Naive thymus-derived CD8-positive, alpha-beta T cell (primary cell): ENCODE measurements around the gene ASB5. TPM values are rescaled to one million over a fixed set of nuclear protein-coding genes. Genes with fewer than 3 reads are reported as not detected.
A peak's percentile ranks its signal among the peaks of the same experiment; 100 is the strongest.
"Not testable (repeated sequence)": the region's sequence is repeated elsewhere in the genome, so short reads cannot be mapped to it uniquely, and the experiment has no call there.

Experiments used
- ATAC-seq, 2 donors: fragments of 150-1000 bp; cut with Tn5 transposase in 1 of 2; sonication (Bioruptor Pico), chemical (Tn5 transposase) in 1 of 2; 1 replicate in 1 of 2; 2 replicates in 1 of 2; pipeline ENCODE4 v1.10.0; 2021; ENCODE audit warnings: mild to moderate bottlenecking in 2 of 2, moderate library complexity in 2 of 2
- POLR2A ChIA-PET: fragments of 350-600 bp; sonication (Branson Sonifier 250); formaldehyde crosslinking; loops from one replicate; lab custom pipeline; 2021; ENCODE audit warnings: antibody characterized with exemption; lab: Charles Lee
- DNase-seq, 10 donors: peaks; one replicate each; pipeline versions ENCODE4 v3.0.0 to v3.0.0-alpha.2; 2020 to 2022
- H3K27ac Mint-ChIP-seq, 10 donors: one replicate each; pipeline ENCODE4 v1.8.0; 2020 to 2022; ENCODE audit warnings: mild to moderate bottlenecking in 10 of 10, mixed read lengths in 10 of 10, moderate library complexity in 4 of 10, inconsistent platforms in 1 of 10
- H3K27me3 Mint-ChIP-seq, 5 donors: one replicate each; pipeline ENCODE4 v1.8.0; 2021 to 2022; ENCODE audit warnings: mixed read lengths in 5 of 5
- H3K36me3 Mint-ChIP-seq, 3 donors: one replicate each; pipeline ENCODE4 v1.8.0; 2020 to 2022; ENCODE audit warnings: mixed read lengths in 3 of 3, mild to moderate bottlenecking in 2 of 3, inconsistent platforms in 1 of 3
- H3K4me1 Mint-ChIP-seq, 4 donors: one replicate each; pipeline ENCODE4 v1.8.0; 2021 to 2022; ENCODE audit warnings: mixed read lengths in 4 of 4
- H3K4me3 Mint-ChIP-seq, 10 donors: one replicate each; pipeline ENCODE4 v1.8.0; 2020 to 2022; ENCODE audit warnings: mild to moderate bottlenecking in 10 of 10, mixed read lengths in 10 of 10, moderate library complexity in 6 of 10, inconsistent platforms in 1 of 10
- H3K9me3 Mint-ChIP-seq, 9 donors: one replicate each; pipeline ENCODE4 v1.8.0; 2020 to 2022; ENCODE audit warnings: mixed read lengths in 9 of 9, mild to moderate bottlenecking in 3 of 9, inconsistent platforms in 1 of 9, moderate library complexity in 1 of 9
- polyA plus RNA-seq, 3 donors: library from polyadenylated mRNA; unstranded; fragments of 300-500 nt; fragmentation: Illumina TruSeq; gene quantifications; one replicate each; pipeline ENCODE4 v1.2.3, GENCODE V29; 2021
- total RNA-seq, 8 experiments: library from RNA in 2 of 8; stranded (reverse) in 2 of 8; gene quantifications; one replicate each; pipeline ENCODE4 v1.2.3 and lab custom pipeline; 2021 to 2026

The ASB5 gene
- total and polyA plus RNA-seq, 5 experiments from 2014 or later = not detected

DNA sequence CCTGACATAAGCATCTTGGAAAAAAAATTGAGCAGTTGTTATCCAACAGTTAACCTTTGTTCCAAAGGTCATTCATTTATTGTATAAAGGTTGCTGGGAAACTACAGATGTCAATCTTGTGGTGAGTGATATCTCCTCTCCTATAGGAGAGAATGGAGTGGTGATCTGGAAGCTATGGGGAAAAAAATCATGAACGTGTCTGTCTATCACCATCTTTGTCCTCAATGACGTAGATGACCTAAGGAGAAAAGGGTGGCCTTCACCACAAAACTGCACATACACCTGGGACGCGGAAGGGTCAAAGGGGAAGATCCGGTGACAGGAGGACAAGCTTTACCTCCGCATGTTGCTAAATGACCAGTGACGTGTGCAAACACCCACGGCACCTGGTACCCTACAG, 27.3 kb downstream of the ASB5 start:
- Mint-ChIP-seq H3K27ac (no peak overlapping the region), H3K9me3 (peaks cover 0 to 4% (median 0%) of the 10 kb centered on the region in 9 donors), H3K4me1 (no peaks in the 10 kb centered on the region), H3K36me3 (peaks cover 0 to 3% (median 0%) of the 10 kb centered on the region in 3 donors), H3K4me3 (no peak overlapping the region), H3K27me3 (peaks cover 0 to 17% (median 0%) of the 10 kb centered on the region in 5 donors)
- DNase-seq = no peak
- ATAC-seq = no peak
- POLR2A ChIA-PET = no interaction called here

DNA sequence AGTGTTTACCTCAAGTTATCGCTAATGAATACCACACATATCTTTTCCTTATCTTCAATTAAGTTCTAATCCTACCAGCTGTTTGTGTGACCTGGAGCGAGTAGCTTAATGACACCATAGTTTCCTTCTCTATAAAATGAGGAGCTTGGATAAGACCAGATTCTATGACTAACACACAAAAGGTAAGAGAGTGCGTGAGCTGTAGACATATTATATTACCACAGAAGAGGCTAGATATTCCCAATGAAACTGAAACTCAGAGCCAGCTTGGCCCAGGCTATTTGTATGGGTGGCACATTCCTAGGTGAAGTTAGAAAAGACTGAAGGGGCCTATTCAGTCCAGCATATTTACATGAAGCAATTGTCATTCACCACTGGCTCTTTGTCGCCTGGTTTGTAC, 30.2 kb downstream of the ASB5 start:
- Mint-ChIP-seq H3K4me3 (no peak overlapping the region), H3K36me3 (no peaks in the 10 kb centered on the region), H3K27ac (no peak overlapping the region), H3K9me3 (no peaks in the 10 kb centered on the region), H3K27me3 (peaks cover 0 to 7% (median 4%) of the 10 kb centered on the region in 5 donors), H3K4me1 (no peaks in the 10 kb centered on the region)
- ATAC-seq (no peak), DNase-seq (no peak)
- POLR2A ChIA-PET = no interaction called here

DNA sequence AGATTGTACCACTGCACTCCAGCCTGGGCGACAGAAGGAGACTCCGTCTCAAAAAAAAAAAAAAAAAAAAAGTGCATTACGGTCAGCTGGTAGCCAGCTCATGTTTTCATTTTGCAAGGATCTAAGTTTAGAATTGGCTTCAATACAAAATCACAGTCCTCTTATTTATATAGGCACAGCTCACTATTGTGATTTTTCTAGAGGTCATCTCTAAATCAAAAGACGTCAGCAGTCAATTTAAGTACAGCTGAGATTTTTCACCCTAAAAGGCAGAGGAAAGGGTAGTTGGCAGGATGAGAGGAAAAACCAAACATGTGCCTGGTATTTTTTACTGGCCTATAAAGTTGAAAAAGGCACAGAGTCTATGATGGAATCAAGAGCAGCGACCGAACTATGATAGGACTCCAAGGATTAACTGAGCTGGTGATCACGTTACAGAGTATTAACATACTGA, 30.8 kb downstream of the ASB5 start:
- POLR2A ChIA-PET = no interaction called here
- H3K9me3 Mint-ChIP-seq = no peaks in the 10 kb centered on the region
- no peak overlapping the region for H3K27ac Mint-ChIP-seq
- ATAC-seq (no peak), DNase-seq (no peak)
- no peaks in the 10 kb centered on the region for H3K36me3 Mint-ChIP-seq
- no peaks in the 10 kb centered on the region for H3K4me1 Mint-ChIP-seq
- H3K27me3 Mint-ChIP-seq = peaks cover 0 to 8% (median 4%) of the 10 kb centered on the region in 5 donors
- no peak overlapping the region for H3K4me3 Mint-ChIP-seq

DNA sequence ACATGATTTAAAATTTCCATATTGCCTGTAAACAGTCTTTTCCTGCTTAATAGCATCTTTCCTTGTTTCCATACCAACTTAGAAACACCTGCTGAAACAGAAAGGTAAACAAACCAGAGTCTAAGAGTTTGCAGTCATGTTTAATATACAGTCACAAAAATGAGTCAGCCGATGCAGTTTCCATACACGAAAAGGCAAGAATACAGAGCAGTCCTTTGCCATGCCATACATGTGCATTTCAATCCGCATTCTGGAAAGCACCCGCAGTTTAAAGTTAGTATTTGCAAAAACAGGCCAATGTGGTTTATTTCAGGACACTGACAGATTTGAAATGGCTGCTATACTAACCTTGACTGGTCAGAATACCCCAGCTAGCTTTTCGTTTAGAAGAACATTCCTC, 32.1 kb downstream of the ASB5 start:
- DNase-seq = no peak
- no peak overlapping the region for H3K27ac Mint-ChIP-seq
- no peaks in the 10 kb centered on the region for H3K9me3 Mint-ChIP-seq
- no peaks in the 10 kb centered on the region for H3K36me3 Mint-ChIP-seq
- no peaks in the 10 kb centered on the region for H3K4me1 Mint-ChIP-seq
- POLR2A ChIA-PET = no interaction called here
- no peak overlapping the region for H3K4me3 Mint-ChIP-seq
- peaks cover 0 to 8% (median 4%) of the 10 kb centered on the region in 5 donors for H3K27me3 Mint-ChIP-seq
- no peak for ATAC-seq

DNA sequence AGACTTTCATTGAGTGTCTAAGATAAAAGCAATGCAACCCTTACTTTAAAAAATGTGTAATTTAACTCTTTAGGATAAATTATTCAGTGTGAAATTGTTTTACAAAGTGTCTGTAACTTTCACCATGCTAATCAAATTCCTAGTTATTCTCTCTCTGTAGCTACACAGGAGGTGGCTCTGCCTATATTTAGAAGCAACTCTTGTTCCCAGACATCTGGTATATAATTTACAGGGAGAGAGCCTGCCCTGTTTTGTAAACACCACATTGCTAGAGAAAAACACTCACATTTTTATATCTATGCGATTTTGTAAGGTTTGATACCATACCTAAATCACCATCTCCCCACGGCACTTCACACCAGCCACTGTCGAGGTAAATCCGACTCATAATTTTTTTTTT, 38.2 kb downstream of the ASB5 start:
- Mint-ChIP-seq H3K9me3 (no peaks in the 10 kb centered on the region), H3K36me3 (no peaks in the 10 kb centered on the region), H3K27ac (no peak overlapping the region), H3K4me1 (no peaks in the 10 kb centered on the region), H3K4me3 (no peak overlapping the region), H3K27me3 (peaks cover 4 to 28% (median 6%) of the 10 kb centered on the region in 5 donors)
- ATAC-seq = no peak
- POLR2A ChIA-PET = no interaction called here
- no peak for DNase-seq

DNA sequence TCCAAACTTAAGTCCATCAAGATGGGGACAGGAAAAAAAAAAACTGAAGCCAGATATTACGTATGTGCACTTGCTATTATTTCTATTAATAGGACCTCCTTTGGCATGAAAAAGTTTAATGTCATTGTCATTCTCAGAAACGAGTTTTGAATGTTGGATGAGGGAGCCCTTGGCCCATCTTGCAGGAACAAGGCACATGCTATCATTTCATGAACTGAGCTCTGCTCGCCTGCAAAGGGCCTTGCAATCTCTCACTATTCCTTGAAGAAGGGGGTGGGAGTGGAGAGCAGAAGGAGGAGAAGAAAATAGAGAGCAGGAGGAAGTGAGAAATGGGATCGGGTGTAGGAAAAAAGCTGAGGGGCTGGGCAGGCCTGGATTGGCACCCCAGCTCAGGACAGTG, 39.4 kb downstream of the ASB5 start:
- DNase-seq (no peak), ATAC-seq (no peak)
- Mint-ChIP-seq H3K27ac (peak overlapping the region in 1 of 10 donors; percentile 6), H3K9me3 (no peaks in the 10 kb centered on the region), H3K27me3 (peaks cover 4 to 28% (median 8%) of the 10 kb centered on the region in 5 donors), H3K36me3 (no peaks in the 10 kb centered on the region), H3K4me1 (no peaks in the 10 kb centered on the region), H3K4me3 (no peak overlapping the region)
- POLR2A ChIA-PET = no interaction called here

DNA sequence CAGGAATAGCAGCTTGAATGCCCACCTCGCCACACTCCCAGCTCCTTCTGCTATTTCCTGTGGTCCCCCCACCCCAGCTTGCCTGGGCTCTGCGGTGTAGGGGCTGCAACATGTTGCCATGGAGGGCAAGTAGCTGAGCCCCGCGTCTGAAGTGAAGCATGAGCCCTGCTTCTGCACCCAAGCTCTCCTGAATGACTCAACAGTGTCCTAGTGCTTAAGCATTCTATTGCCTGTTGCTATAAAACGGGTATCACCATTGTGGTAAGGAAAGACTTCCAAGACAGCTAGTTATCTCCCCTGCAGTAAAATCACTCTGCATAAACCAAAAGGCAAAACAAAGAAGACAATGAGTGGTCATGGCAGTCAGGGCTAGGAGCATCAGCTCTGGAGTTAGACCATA, 42.3 kb downstream of the ASB5 start:
- POLR2A ChIA-PET = no interaction called here
- Mint-ChIP-seq H3K9me3 (no peaks in the 10 kb centered on the region), H3K36me3 (no peaks in the 10 kb centered on the region), H3K4me3 (no peak overlapping the region), H3K27ac (no peak overlapping the region), H3K4me1 (no peaks in the 10 kb centered on the region), H3K27me3 (peaks cover 7 to 20% (median 9%) of the 10 kb centered on the region in 5 donors)
- DNase-seq (no peak), ATAC-seq (no peak)

DNA sequence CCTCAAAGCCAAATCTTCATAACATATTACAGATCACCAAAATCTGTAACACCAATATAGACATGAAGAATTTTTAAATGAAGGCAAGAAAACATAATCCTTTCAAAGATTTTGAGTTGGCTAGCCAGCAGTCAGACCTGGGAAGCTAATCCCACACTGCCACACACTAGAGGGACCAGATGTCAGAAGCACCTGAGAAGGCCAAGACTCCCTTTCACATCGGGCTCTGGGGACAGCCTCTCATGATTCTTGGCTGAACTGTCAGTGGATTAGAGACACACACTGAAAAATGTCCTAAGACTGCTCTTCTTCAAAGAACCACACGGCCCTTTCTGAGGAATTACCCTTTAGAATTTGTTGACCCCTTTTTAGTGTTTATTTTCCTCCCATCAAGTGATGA, 45.5 kb downstream of the ASB5 start:
- Mint-ChIP-seq H3K9me3 (no peaks in the 10 kb centered on the region), H3K4me1 (no peaks in the 10 kb centered on the region), H3K4me3 (no peak overlapping the region), H3K27ac (no peak overlapping the region), H3K36me3 (no peaks in the 10 kb centered on the region), H3K27me3 (peaks cover 7 to 20% (median 9%) of the 10 kb centered on the region in 5 donors)
- no peak for ATAC-seq
- no peak for DNase-seq
- POLR2A ChIA-PET = no interaction called here

DNA sequence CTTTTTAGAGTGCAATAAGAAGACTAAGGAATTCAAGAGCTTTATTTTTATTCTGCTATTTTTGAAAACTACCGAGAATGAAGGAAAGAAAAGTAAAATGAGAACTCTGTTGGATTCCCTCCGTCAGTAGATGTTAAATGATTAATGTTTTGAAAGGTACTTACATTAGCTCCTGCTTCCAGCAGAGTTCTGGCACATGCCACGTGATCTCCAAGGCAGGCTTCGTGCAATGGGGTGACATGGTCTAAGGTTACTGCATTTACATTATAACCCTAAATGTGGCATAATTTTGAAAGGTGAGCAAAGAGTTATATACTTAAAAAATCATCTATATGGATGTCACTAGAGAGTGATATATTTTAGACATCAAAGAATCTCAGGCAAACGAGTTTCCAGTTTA, 46.9 kb downstream of the ASB5 start:
- Mint-ChIP-seq H3K36me3 (no peaks in the 10 kb centered on the region), H3K9me3 (no peaks in the 10 kb centered on the region), H3K27ac (no peak overlapping the region), H3K27me3 (peaks cover 4 to 10% (median 6%) of the 10 kb centered on the region in 5 donors), H3K4me3 (no peak overlapping the region), H3K4me1 (no peaks in the 10 kb centered on the region)
- POLR2A ChIA-PET = no interaction called here
- DNase-seq (no peak), ATAC-seq (no peak)

DNA sequence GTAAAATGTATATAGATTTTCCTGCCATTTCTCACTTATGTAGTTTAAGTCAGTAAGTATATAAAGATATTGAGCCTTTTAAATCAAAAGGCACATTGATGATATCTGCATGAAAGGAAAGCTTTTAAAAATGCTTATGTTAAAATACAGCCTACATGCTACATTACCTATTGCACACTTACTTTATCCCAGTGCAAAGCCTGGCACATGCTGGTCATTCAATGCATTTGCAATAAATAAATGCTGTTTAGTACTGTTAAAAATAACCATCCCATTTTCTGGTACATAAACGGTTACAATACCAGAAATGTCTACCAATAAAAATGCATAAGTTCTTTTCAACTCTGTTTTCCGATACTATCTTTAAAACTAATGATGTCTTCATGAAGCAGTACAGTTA, 51.5 kb downstream of the ASB5 start:
- H3K36me3 Mint-ChIP-seq = no peaks in the 10 kb centered on the region
- POLR2A ChIA-PET = no interaction called here

DNA sequence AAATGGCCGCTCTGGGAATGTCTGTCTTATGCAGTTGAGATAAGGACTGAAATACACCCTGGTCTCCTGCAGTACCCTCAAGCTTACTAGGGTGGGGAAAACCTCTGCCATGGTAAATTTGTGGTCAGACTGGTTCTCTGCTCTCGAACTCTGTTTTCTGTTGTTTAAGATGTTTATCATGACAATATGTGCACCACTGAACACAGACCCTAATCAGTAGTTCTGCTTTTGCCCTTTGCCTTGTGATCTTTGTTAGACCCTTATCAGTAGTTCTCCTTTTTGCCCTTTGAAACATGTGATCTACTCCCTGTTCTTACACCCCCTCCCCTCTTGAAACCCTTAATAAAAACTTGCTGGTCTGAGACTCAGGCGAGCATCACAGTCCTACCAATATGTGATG, 56.7 kb downstream of the ASB5 start:
- H3K27ac Mint-ChIP-seq, ATAC-seq, POLR2A ChIA-PET, H3K36me3 Mint-ChIP-seq, H3K4me1 Mint-ChIP-seq, H3K9me3 Mint-ChIP-seq, DNase-seq, H3K4me3 Mint-ChIP-seq: not testable (repeated sequence)
- H3K27me3 Mint-ChIP-seq = peaks cover under 1 to 15% (median 12%) of the 10 kb centered on the region in 5 donors

More for the DNA sequence above, 51.5 kb downstream of the ASB5 start:
- Mint-ChIP-seq H3K27me3 (peaks cover 0 to 3% (median 0%) of the 10 kb centered on the region in 5 donors), H3K4me1 (no peaks in the 10 kb centered on the region), H3K4me3 (no peak overlapping the region), H3K27ac (no peak overlapping the region), H3K9me3 (peaks cover 0 to 2% (median 0%) of the 10 kb centered on the region in 9 donors)
- ATAC-seq = no peak
- no peak for DNase-seq

DNA sequence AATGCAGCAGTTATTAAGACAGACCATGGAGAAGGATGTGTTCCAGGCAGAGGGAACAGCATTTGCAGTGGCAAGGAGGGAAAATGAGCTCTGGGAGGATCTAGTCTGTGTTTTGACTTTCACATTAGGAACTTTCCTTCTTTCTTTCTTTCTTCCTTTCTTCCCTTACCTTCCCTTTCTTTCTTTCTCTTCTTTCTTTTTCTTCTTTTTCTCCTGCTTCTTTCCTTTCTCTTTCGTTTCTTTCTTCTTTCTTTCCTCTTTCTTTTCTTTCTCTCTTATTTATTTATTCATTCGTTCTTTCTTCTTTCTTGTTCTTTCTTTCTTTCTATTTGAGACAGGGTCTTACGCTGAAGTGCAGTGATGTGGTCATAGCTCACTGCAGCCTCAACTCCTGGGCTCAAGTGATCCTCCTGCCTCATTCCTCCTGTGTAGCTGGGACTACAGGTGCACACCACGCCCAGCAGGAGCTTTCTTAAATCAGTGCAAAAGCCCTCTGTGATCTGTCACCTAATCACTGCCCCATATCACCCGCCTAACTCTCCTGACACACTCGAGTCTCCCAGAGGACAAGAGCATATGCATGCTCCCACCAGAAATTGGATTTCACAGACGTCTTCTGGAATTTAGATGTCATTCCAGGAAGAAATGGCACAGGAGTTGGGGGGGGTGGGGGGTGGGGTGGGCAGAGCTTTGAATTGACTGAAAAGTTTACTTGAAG, 58.3 kb downstream of the ASB5 start:
- peaks cover 0 to 4% (median under 1%) of the 10 kb centered on the region in 4 donors for H3K4me1 Mint-ChIP-seq
- no peak overlapping the region for H3K27ac Mint-ChIP-seq
- POLR2A ChIA-PET = no interaction called here
- DNase-seq (no peak), ATAC-seq (no peak)
- no peak overlapping the region for H3K4me3 Mint-ChIP-seq
- H3K27me3 Mint-ChIP-seq = peaks cover 12 to 28% (median 23%) of the 10 kb centered on the region in 5 donors
- H3K36me3 Mint-ChIP-seq = no peaks in the 10 kb centered on the region
- H3K9me3 Mint-ChIP-seq = peaks cover 0 to 8% (median 0%) of the 10 kb centered on the region in 9 donors

DNA sequence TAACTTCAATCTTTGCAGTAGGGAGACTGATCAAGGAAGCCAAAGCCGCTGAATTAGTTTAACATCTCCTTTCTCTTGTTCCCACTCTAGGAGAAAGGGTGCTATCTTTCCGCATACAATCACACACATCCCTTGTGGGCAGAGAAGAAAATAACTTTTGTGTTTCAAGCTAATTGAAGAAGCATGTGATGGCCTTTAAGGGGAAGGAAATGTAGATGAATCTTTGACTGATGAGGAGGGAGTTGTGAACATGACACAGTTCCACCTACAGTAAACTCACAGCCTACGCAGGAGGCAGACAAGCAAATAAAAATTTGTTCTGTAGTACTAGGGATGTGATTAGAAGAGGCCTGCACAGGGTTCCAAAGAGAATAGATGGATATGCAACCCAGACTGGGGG, 58.9 kb downstream of the ASB5 start:
- H3K36me3 Mint-ChIP-seq = no peaks in the 10 kb centered on the region
- H3K4me1 Mint-ChIP-seq = peaks cover 0 to 6% (median 2%) of the 10 kb centered on the region in 4 donors
- H3K27me3 Mint-ChIP-seq = peaks cover 17 to 33% (median 23%) of the 10 kb centered on the region in 5 donors
- ATAC-seq (no peak), DNase-seq (no peak)
- no peak overlapping the region for H3K4me3 Mint-ChIP-seq
- H3K27ac Mint-ChIP-seq = no peak overlapping the region
- peaks cover 0 to 8% (median 0%) of the 10 kb centered on the region in 9 donors for H3K9me3 Mint-ChIP-seq
- POLR2A ChIA-PET = no interaction called here

DNA sequence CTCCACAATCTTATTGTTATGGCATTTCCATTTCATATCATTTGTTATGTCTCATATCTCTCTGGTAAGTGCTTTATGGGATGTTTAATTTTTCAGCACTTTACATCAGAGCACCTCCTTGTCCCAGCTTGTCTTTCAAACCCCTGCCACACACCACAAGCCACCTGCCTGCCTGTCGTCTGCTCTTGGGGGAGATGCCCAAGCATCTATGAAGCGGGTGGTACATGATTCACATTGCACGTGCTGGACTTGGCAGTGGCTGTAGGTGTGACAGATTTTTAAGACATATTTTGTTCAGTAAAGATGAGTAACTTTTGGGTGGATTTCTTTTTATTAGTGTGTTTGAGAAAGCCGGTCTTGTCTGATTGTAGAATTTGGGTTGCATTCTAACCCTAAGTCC, 59.5 kb downstream of the ASB5 start:
- H3K27me3 Mint-ChIP-seq = peaks cover 19 to 36% (median 29%) of the 10 kb centered on the region in 5 donors
- POLR2A ChIA-PET = no interaction called here
- peaks cover 0 to 8% (median 0%) of the 10 kb centered on the region in 9 donors for H3K9me3 Mint-ChIP-seq
- ATAC-seq (no peak), DNase-seq (no peak)
- H3K4me3 Mint-ChIP-seq = no peak overlapping the region
- H3K36me3 Mint-ChIP-seq = no peaks in the 10 kb centered on the region
- H3K4me1 Mint-ChIP-seq = peaks cover 0 to 6% (median 2%) of the 10 kb centered on the region in 4 donors
- no peak overlapping the region for H3K27ac Mint-ChIP-seq
